Trophoblast cell (in vitro differentiated cells and primary cell): Measurements from ENCODE around the gene IQSEC1.

Experiments
- DNase-seq, 2 donors: peaks; one replicate each; pipeline ENCODE4 v3.0.0-alpha.2; 2016
- H2AFZ ChIP-seq: 2 replicates; pipeline ENCODE4 v1.6.1; 2013; ENCODE audit warnings: low read length, moderate library complexity, mild to moderate bottlenecking; ENCODE audit not compliant: insufficient read depth, poor library complexity
- H2AK5ac ChIP-seq: 2 replicates; pipeline ENCODE4 v1.6.1; 2013; ENCODE audit warnings: mild to moderate bottlenecking, low read length
- H2BK120ac ChIP-seq: 2 replicates; pipeline ENCODE4 v1.6.1; 2013; ENCODE audit warnings: low read length, mild to moderate bottlenecking, moderate library complexity; ENCODE audit not compliant: insufficient read depth, poor library complexity
- H2BK12ac ChIP-seq: 2 replicates; pipeline ENCODE4 v1.6.1; 2013; ENCODE audit warnings: mild to moderate bottlenecking, low read length, moderate library complexity
- H2BK5ac ChIP-seq: 2 replicates; pipeline ENCODE4 v1.6.1; 2013; ENCODE audit warnings: low read length, low read depth, moderate library complexity, mild to moderate bottlenecking; ENCODE audit not compliant: poor library complexity
- H3K14ac ChIP-seq: 2 replicates; pipeline ENCODE4 v1.6.1; 2013; ENCODE audit warnings: mild to moderate bottlenecking, low read length
- H3K18ac ChIP-seq: 2 replicates; pipeline ENCODE4 v1.6.1; 2013; ENCODE audit warnings: mild to moderate bottlenecking, low read length
- H3K23ac ChIP-seq: 2 replicates; pipeline ENCODE4 v1.6.1; 2013; ENCODE audit warnings: low read length
- H3K27ac ChIP-seq: 2 replicates; pipeline ENCODE4 v1.5.1; 2013; ENCODE audit warnings: low read depth, mild to moderate bottlenecking, inconsistent platforms, low read length, moderate library complexity
- H3K27me3 ChIP-seq: 2 replicates; pipeline ENCODE4 v1.6.1; 2013; ENCODE audit warnings: inconsistent platforms, mild to moderate bottlenecking, low read length, moderate library complexity; ENCODE audit not compliant: insufficient read depth
- H3K36me3 ChIP-seq, 2 experiments: 1 replicate in 1 of 2; 2 replicates in 1 of 2; pipeline ENCODE4 v1.6.1; 2013; ENCODE audit warnings: low read length in 2 of 2, mild to moderate bottlenecking in 2 of 2, moderate library complexity in 1 of 2; ENCODE audit not compliant: insufficient read depth in 2 of 2, control insufficient read depth in 1 of 2
- H3K4ac ChIP-seq: 2 replicates; pipeline ENCODE4 v1.6.1; 2013; ENCODE audit warnings: low read depth, mild to moderate bottlenecking, low read length, moderate library complexity
- H3K4me1 ChIP-seq, 2 experiments: 1 replicate in 1 of 2; 2 replicates in 1 of 2; pipeline ENCODE4 v1.6.1; 2013; ENCODE audit warnings: low read length in 2 of 2, mild to moderate bottlenecking in 2 of 2, moderate library complexity in 1 of 2; ENCODE audit not compliant: insufficient read depth in 2 of 2, control insufficient read depth in 1 of 2
- H3K4me2 ChIP-seq: 2 replicates; pipeline ENCODE4 v1.6.1; 2013; ENCODE audit warnings: inconsistent platforms, mild to moderate bottlenecking, low read length, moderate library complexity
- H3K4me3 ChIP-seq: 2 replicates; pipeline ENCODE4 v1.5.1; 2013; ENCODE audit warnings: mild to moderate bottlenecking, low read depth, low read length, inconsistent platforms
- H3K79me1 ChIP-seq: one replicate; pipeline ENCODE4 v1.6.1; 2013; ENCODE audit warnings: low read length
- H3K79me2 ChIP-seq: 2 replicates; pipeline ENCODE4 v1.6.1; 2013; ENCODE audit warnings: low read length, mild to moderate bottlenecking; ENCODE audit not compliant: control insufficient read depth, insufficient read depth, poor library complexity
- H3K9ac ChIP-seq: 2 replicates; pipeline ENCODE4 v1.6.1; 2013; ENCODE audit warnings: mild to moderate bottlenecking, low read length
- H3K9me3 ChIP-seq: 2 replicates; pipeline ENCODE4 v1.6.1; 2013; ENCODE audit warnings: low read depth, mild to moderate bottlenecking, control low read depth, inconsistent platforms, low read length; ENCODE audit not compliant: insufficient read depth
- H4K12ac ChIP-seq: 2 replicates; pipeline ENCODE4 v1.6.1; 2013; ENCODE audit warnings: low read depth, mild to moderate bottlenecking, low read length, moderate library complexity
- H4K8ac ChIP-seq: 2 replicates; pipeline ENCODE4 v1.6.1; 2013; ENCODE audit warnings: low read depth, mild to moderate bottlenecking, low read length, moderate library complexity
- H4K91ac ChIP-seq: one replicate; pipeline ENCODE4 v1.6.1; 2013; ENCODE audit warnings: low read depth, mild to moderate bottlenecking, low read length, moderate library complexity
- WGBS: extraction: QIAGEN DNeasy Blood & Tissue Kit; methylation state at CpG from one replicate; pipeline ENCODE4 v1.1.7; 2013; ENCODE audit warnings: missing lambda C conversion rate; ENCODE audit not compliant: insufficient read length, insufficient coverage; ENCODE audit errors: extremely low coverage; 5-methylcytosine and 5-hydroxymethylcytosine counted together

The IQSEC1 gene

GRCh38 chr3:12893247-12893646, 180.0 kb downstream of the IQSEC1 start:
- H3K9ac ChIP-seq = no peak overlapping the region
- no peak overlapping the region for H3K23ac ChIP-seq
- no peak overlapping the region for H4K91ac ChIP-seq
- no peak overlapping the region for H2BK5ac ChIP-seq
- H4K8ac ChIP-seq = no peak overlapping the region
- no peak overlapping the region for H2BK12ac ChIP-seq
- H3K14ac ChIP-seq = no peak overlapping the region
- H3K36me3 ChIP-seq = peaks cover 3 to 4% of the 10 kb centered on the region in 2 experiments
- no peaks in the 10 kb centered on the region for H3K9me3 ChIP-seq
- H3K27ac ChIP-seq = no peak overlapping the region
- peaks cover 13 to 18% of the 10 kb centered on the region in 2 experiments for H3K4me1 ChIP-seq
- no peak overlapping the region for H2AFZ ChIP-seq
- H2BK120ac ChIP-seq = no peak overlapping the region
- no peak overlapping the region for H3K4ac ChIP-seq
- no peak overlapping the region for H2AK5ac ChIP-seq
- no peak overlapping the region for H3K4me3 ChIP-seq
- H4K12ac ChIP-seq = no peak overlapping the region
- H3K27me3 ChIP-seq = no peaks in the 10 kb centered on the region
- H3K18ac ChIP-seq = no peak overlapping the region
- no peak overlapping the region for H3K4me2 ChIP-seq
- no CpG with 5 or more reads among the region's 2 CpGs for WGBS
- H3K79me1 ChIP-seq = peaks cover 5% of the 10 kb centered on the region
- no peak for DNase-seq
- no peaks in the 10 kb centered on the region for H3K79me2 ChIP-seq

DNA sequence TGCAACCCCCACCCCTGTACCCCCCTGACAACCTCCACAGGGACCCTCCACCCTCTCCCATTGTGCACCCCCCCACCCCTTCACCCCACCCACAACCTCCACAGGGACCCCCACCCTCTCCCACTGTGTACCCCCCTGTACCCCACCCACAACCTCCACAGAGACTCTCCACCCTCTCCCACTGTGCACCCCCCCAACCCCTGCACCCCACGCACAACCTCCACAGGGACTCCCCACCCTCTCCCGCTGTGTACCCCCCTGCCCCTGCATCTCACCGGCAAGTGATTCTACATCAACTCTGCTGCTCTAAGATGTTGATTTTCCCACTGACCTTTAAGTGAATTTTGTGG, 180.4 kb downstream of the IQSEC1 start:
- H2AK5ac ChIP-seq = no peak overlapping the region
- H3K4me2 ChIP-seq = no peak overlapping the region
- no peak overlapping the region for H2BK5ac ChIP-seq
- peaks cover 5% of the 10 kb centered on the region for H3K79me1 ChIP-seq
- no peak overlapping the region for H3K4ac ChIP-seq
- H3K14ac ChIP-seq = no peak overlapping the region
- H2AFZ ChIP-seq = no peak overlapping the region
- no peak overlapping the region for H2BK120ac ChIP-seq
- H3K27ac ChIP-seq = no peak overlapping the region
- no peak overlapping the region for H2BK12ac ChIP-seq
- no peak overlapping the region for H4K91ac ChIP-seq
- no peak overlapping the region for H3K18ac ChIP-seq
- no peak overlapping the region for H3K4me3 ChIP-seq
- H3K9ac ChIP-seq = no peak overlapping the region
- peaks cover 13 to 18% of the 10 kb centered on the region in 2 experiments for H3K4me1 ChIP-seq
- H4K8ac ChIP-seq = no peak overlapping the region
- no peaks in the 10 kb centered on the region for H3K9me3 ChIP-seq
- no peaks in the 10 kb centered on the region for H3K79me2 ChIP-seq
- no peak overlapping the region for H4K12ac ChIP-seq
- H3K36me3 ChIP-seq = peaks cover 2 to 3% of the 10 kb centered on the region in 2 experiments
- no peak overlapping the region for H3K23ac ChIP-seq
- WGBS = no CpG with 5 or more reads among the region's 3 CpGs
- no peak for DNase-seq
- no peaks in the 10 kb centered on the region for H3K27me3 ChIP-seq

GRCh38 chr3:12891985-12892839, 181.0 kb downstream of the IQSEC1 start:
- Histone ChIP-seq H3K4ac (no peak overlapping the region), H3K79me1 (peaks cover 5% of the 10 kb centered on the region), H2BK5ac (no peak overlapping the region), H3K27ac (no peak overlapping the region), H3K18ac (no peak overlapping the region), H3K27me3 (no peaks in the 10 kb centered on the region), H3K14ac (no peak overlapping the region), H3K4me2 (no peak overlapping the region), H2BK120ac (no peak overlapping the region), H2AFZ (no peak overlapping the region), H3K23ac (no peak overlapping the region), H3K36me3 (no peaks in the 10 kb centered on the region), H4K8ac (no peak overlapping the region), H3K79me2 (no peaks in the 10 kb centered on the region), H3K4me3 (no peak overlapping the region), H3K4me1 (peaks cover 13 to 18% of the 10 kb centered on the region in 2 experiments), H4K91ac (no peak overlapping the region), H4K12ac (no peak overlapping the region), H2BK12ac (no peak overlapping the region), H3K9me3 (no peaks in the 10 kb centered on the region), H2AK5ac (no peak overlapping the region), H3K9ac (no peak overlapping the region)
- WGBS = no CpG with 5 or more reads among the region's 16 CpGs
- peak in 1 of 2 donors; percentile 74 for DNase-seq

DNA sequence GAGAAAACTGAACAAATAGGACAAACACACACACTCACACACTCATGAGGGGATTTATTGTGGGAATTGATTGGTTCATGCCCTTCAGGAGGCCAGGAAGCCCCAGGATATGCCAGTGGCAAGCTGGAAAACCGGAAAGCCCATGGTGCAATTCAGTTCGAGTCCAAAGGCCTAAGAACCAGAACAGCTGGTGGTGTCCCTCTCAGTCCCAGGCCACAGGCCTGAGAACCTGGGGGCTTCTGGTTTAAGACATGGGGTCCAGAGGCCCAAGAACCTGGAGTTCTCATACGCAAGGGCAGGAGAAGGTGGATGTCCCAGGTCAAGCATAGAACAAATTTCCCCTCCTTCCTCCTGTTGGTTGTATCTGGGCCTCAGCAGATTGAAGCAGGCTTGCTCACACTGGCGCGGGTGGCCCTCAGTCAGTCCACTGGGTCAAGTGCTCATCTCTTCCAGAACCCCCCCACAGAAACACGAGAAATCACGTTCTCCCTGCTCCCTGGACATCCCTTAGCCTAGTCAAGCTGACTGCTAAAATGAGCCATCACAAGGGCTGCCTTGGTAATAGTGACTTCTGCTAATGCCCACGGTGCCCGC, 181.7 kb downstream of the IQSEC1 start:
- Histone ChIP-seq H3K4me2 (no peak overlapping the region), H3K4ac (no peak overlapping the region), H2AK5ac (no peak overlapping the region), H4K12ac (no peak overlapping the region), H3K18ac (no peak overlapping the region), H3K9me3 (peaks cover 2% of the 10 kb centered on the region), H3K4me3 (no peak overlapping the region), H3K23ac (no peak overlapping the region), H3K27ac (no peak overlapping the region), H3K27me3 (no peaks in the 10 kb centered on the region), H3K79me1 (peaks cover 5% of the 10 kb centered on the region), H3K4me1 (peaks cover 13 to 18% of the 10 kb centered on the region in 2 experiments), H3K9ac (no peak overlapping the region), H3K79me2 (no peaks in the 10 kb centered on the region), H3K14ac (no peak overlapping the region), H2BK120ac (no peak overlapping the region), H4K91ac (no peak overlapping the region), H2BK12ac (no peak overlapping the region), H3K36me3 (no peaks in the 10 kb centered on the region), H2BK5ac (no peak overlapping the region), H4K8ac (no peak overlapping the region), H2AFZ (no peak overlapping the region)
- no CpG with 5 or more reads among the region's 9 CpGs for WGBS
- DNase-seq = no peak
